Neutrophil (primary cell): ENCODE results near the gene PHAX.
A peak's percentile ranks its signal among the peaks of the same experiment; 100 is the strongest.
"Not testable (repeated sequence)": the region's sequence is repeated elsewhere in the genome, so short reads cannot be mapped to it uniquely, and the experiment has no call there.

Experiments
- H3K27ac ChIP-seq: fragments of 200-600 bp; sonication (generic); 2 replicates; pipeline ENCODE4 v1.5.1; 2016; ENCODE audit warnings: mild to moderate bottlenecking, moderate library complexity
- H3K27me3 ChIP-seq: fragments of 200-600 bp; sonication (generic); 2 replicates; pipeline ENCODE4 v1.6.0; 2016; ENCODE audit warnings: mild to moderate bottlenecking
- H3K36me3 ChIP-seq: fragments of 200-600 bp; sonication (generic); 2 replicates; pipeline ENCODE4 v1.5.1; 2017
- H3K4me1 ChIP-seq, 2 experiments: fragments of 200-600 bp in 1 of 2; sonication (generic) in 1 of 2; 1 replicate in 1 of 2; 2 replicates in 1 of 2; pipeline versions ENCODE4 v1.5.1 to v1.6.1; 2013 to 2016; ENCODE audit warnings: low read depth in 1 of 2, low read length in 1 of 2, mild to moderate bottlenecking in 1 of 2, moderate library complexity in 1 of 2; ENCODE audit not compliant: control insufficient read depth in 1 of 2, insufficient read depth in 1 of 2
- H3K4me3 ChIP-seq, 2 experiments: fragments of 200-600 bp in 1 of 2; sonication (generic) in 1 of 2; 1 replicate in 1 of 2; 2 replicates in 1 of 2; pipeline ENCODE4 v1.5.1; 2013 to 2016; ENCODE audit warnings: low read depth in 1 of 2, low read length in 1 of 2, mild to moderate bottlenecking in 1 of 2, moderate library complexity in 1 of 2
- H3K9me3 ChIP-seq: fragments of 200-600 bp; sonication (generic); 2 replicates; pipeline ENCODE4 v1.5.1; 2016
- TF ChIP-seq, protein P1 (sequence below): fragments of 200-600 bp; sonication (generic); IDR thresholded peaks from 2 replicates; pipeline ENCODE4 v1.5.1; 2016; ENCODE audit warnings: antibody characterized with exemption

The PHAX gene

DNA sequence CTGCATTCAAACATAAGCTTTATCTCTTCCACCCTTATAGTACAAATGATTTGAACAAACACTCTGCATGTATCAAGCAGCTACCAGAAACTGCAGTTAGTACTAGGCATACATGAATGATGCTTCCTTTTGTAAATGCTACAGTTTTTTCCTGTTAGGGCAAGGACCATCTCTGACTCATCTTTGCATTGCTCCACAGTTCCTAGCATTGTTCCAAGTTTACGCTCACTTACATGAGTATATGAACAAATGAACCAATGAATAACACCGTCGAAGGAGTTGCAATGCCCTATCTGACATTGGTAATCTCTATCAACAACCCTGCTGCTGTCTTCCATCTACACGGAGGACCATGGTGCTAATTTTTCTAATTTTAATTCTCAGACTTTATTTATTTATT is 3.6 kb upstream of the PHAX start:
- peaks cover 59% of the 10 kb centered on the region for H3K27me3 ChIP-seq
- no peak overlapping the region for H3K27ac ChIP-seq
- no peaks in the 10 kb centered on the region for H3K9me3 ChIP-seq
- TF ChIP-seq, protein P1, sequence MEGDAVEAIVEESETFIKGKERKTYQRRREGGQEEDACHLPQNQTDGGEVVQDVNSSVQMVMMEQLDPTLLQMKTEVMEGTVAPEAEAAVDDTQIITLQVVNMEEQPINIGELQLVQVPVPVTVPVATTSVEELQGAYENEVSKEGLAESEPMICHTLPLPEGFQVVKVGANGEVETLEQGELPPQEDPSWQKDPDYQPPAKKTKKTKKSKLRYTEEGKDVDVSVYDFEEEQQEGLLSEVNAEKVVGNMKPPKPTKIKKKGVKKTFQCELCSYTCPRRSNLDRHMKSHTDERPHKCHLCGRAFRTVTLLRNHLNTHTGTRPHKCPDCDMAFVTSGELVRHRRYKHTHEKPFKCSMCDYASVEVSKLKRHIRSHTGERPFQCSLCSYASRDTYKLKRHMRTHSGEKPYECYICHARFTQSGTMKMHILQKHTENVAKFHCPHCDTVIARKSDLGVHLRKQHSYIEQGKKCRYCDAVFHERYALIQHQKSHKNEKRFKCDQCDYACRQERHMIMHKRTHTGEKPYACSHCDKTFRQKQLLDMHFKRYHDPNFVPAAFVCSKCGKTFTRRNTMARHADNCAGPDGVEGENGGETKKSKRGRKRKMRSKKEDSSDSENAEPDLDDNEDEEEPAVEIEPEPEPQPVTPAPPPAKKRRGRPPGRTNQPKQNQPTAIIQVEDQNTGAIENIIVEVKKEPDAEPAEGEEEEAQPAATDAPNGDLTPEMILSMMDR: no peak
- peaks cover 13 to 22% of the 10 kb centered on the region in 2 experiments for H3K4me1 ChIP-seq
- no peak overlapping the region for H3K4me3 ChIP-seq
- no peaks in the 10 kb centered on the region for H3K36me3 ChIP-seq

DNA sequence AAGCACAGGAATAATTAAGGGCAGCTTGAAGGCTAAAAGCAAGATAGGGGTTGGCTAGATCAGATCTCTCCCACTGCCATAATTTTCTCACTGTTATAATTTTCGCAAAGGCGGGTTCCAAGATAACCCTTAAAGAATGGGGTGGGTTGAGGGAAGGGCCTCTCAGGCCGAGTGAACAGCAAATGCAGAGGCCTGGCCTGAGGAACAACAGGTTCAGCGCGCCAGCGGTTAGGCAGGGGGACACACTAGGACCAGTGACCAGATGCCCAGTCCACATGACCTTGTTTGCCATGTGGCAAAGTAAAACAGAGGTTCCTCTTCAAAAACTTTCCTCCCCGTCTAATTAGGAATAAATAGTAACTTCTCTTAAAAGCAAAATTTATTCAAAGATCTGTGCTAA is 1.2 kb upstream of the PHAX start:
- Histone ChIP-seq H3K36me3 (peaks cover 13% of the 10 kb centered on the region), H3K9me3 (no peaks in the 10 kb centered on the region), H3K27me3 (peaks cover 38% of the 10 kb centered on the region), H3K27ac (no peak overlapping the region), H3K4me1 (peaks cover 13 to 20% of the 10 kb centered on the region in 2 experiments), H3K4me3 (no peak overlapping the region)
- TF ChIP-seq, protein P1: no peak

DNA sequence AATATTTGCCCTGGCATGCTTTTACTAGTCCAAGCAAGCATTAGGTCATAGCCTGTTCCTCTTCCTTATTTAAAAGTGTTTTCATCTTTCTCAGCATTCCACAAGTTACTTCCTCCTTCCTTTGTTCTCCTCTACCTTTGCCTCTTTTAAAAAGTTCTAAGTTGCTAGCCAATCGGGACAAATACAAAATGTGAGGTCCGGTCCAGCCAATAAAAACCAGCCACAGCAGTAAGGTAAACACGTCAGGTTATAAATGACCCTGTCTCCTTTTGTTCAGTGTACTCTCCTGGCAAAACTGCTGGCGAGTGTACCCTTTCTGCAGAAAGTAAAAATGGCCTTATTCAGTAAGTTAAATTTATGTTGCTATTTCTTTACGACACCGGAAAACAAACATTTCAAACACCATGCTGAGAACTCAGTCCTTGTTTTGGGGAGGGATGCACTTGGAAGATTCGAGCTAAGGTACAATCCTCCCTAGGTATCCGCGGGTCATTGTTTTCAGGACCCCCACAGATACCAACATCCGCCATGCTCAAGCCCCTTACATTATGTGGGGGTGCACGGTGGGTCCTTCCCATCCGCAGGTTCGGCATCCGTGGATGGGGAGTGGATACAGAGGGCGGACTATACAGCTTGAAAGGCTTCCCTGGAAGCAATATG is 646 bp upstream of the PHAX start:
- H3K27ac ChIP-seq, H3K9me3 ChIP-seq: not testable (repeated sequence)
- peaks cover 8 to 14% of the 10 kb centered on the region in 2 experiments for H3K4me1 ChIP-seq
- peak overlapping the region; percentile 87 to 95 for H3K4me3 ChIP-seq
- H3K27me3 ChIP-seq: peaks cover 32% of the 10 kb centered on the region
- H3K36me3 ChIP-seq: peaks cover 19% of the 10 kb centered on the region

DNA sequence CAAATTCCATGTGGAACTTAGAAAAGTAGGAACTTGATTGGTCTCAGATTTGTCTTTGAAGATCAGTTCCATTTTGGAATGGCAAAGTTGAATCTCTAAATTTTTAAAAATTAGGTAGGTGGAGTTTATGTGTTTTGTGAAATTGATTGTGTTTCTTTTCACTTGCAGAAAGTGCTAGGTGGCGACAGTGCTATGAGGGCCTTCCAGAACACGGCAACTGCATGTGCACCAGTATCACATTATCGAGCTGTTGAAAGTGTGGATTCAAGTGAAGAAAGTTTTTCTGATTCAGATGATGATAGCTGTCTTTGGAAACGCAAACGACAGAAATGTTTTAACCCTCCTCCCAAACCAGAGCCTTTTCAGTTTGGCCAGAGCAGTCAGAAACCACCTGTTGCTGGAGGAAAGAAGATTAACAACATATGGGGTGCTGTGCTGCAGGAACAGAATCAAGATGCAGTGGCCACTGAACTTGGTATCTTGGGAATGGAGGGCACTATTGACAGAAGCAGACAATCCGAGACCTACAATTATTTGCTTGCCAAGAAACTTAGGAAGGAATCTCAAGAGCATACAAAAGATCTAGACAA is 2.8 kb downstream of the PHAX start:
- Histone ChIP-seq H3K27me3 (no peaks in the 10 kb centered on the region), H3K36me3 (peaks cover 46% of the 10 kb centered on the region)

DNA sequence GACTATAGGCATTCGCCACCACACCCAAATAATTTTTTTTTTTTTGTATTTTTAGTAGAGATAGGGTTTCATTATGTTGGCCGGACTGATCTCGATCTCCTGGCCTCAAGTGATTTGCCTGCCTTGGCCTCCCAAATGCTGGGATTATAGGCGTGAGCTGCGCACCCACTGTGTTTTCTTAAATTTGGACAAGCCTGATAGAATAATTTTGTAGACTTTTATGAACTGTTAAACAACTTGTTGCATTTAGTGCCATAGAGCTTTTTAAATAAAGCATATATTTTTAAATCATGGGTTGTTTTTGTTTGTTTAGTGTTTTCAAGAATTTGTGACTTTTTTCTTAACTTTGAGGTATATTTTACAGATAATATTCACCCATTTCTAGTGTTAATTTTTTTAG is 4.8 kb downstream of the PHAX start:
- TF ChIP-seq, protein P1: no peak
- no peak overlapping the region for H3K4me3 ChIP-seq
- peaks cover 61% of the 10 kb centered on the region for H3K36me3 ChIP-seq
- peaks cover 7 to 8% of the 10 kb centered on the region in 2 experiments for H3K4me1 ChIP-seq
- H3K27ac ChIP-seq: no peak overlapping the region
- H3K27me3 ChIP-seq: no peaks in the 10 kb centered on the region
- no peaks in the 10 kb centered on the region for H3K9me3 ChIP-seq

More for the DNA sequence above, 2.8 kb downstream of the PHAX start:
- Histone ChIP-seq H3K27ac (no peak overlapping the region), H3K4me3 (no peak overlapping the region), H3K9me3 (no peaks in the 10 kb centered on the region), H3K4me1 (peaks cover 8 to 11% of the 10 kb centered on the region in 2 experiments)
- TF ChIP-seq, protein P1: no peak

DNA sequence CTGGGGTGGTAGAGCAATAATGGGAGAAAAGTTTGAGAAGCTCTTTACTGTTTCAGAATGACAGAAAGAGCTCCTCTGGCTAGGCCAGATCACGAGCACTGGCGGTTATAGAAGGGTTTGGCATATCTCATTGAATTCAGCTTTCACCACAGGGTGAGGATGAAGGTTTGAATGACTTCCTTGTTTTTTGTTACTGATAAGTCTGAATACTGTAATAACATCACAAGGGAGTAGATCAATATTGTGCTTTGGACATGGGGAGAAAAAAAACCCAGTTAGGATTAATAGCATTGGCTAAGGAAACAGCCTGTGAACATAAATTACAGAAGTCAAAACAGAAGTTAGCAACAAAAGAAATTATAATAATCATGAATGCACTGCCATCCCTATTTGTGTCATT is 9.4 kb downstream of the PHAX start:
- no peaks in the 10 kb centered on the region for H3K27me3 ChIP-seq
- H3K27ac ChIP-seq: no peak overlapping the region
- TF ChIP-seq, protein P1: no peak
- no peaks in the 10 kb centered on the region for H3K9me3 ChIP-seq
- H3K36me3 ChIP-seq: peaks cover 65% of the 10 kb centered on the region
- H3K4me3 ChIP-seq: no peak overlapping the region
- no peaks in the 10 kb centered on the region for H3K4me1 ChIP-seq
